UCSD-AML1 (cell line): Measurements from ENCODE around the gene DNAH6.
"Not testable (repeated sequence)": the region's sequence is repeated elsewhere in the genome, so short reads cannot be mapped to it uniquely, and the experiment has no call there.

Experiments used
- DNase-seq: peaks from one replicate; lab custom pipeline; 2025; ENCODE audit not compliant: unreplicated experiment; lab: John Stamatoyannopoulos, UW

The DNAH6 gene

DNA sequence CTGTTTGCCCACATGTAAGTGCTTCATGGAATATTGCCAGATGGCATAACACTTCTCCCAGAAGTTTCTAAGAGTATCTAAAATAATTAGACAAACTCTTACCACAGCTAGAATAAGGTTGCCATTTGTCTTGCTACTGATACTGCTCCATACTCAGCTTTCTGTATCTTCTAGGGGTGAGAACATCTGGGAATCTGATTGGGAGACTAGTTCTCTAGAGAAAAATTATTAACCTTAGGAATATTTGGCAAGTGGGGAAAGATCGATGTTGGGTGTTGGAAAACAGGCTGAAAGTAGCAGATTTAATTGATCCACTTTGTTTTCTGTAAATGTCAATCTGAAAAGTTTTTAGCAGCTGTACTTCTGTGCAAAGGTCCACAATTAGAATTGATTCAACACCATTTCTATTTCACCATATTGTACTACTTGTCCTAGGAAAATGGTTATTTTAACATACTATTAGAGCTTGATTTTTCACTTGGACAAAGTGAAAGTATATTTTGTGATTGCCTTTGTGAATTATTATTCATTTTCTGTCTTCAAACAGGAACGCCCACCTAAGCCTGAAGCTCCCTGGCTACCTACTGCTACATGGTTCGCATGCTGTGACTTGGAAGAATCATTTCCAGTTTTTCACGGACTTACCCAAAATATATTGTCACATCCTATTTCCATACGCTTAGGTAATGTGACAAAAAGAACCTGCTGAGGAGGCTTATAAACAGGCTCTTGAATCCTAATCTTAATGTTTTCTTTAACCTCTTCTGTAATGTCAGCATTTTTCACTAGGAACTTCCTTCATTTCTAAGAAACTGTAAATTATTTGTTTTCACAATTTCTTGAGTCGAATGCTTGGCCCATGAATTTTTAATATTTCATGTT lies 216.8 kb downstream of the DNAH6 start:
- DNase-seq = no peak

DNA sequence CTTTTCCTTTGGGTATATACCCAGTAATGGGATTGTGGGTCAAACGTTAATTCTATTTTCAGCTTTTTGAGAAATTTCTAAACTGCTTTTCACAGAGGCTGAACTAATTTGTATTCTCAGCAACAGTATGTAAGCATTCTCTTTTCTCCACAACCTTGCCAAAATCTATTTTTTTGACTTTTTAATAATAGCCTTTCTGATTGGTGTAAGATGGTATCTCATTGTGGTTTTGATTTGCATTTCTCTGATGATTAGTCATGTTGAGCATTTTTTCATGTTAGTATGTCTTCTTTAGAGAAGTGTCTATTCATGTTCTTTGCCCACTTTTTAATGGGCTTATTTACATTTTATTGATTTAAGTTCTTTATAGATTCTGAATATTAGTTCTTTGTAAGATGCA lies 219.1 kb downstream of the DNAH6 start:
- no peak for DNase-seq

DNA sequence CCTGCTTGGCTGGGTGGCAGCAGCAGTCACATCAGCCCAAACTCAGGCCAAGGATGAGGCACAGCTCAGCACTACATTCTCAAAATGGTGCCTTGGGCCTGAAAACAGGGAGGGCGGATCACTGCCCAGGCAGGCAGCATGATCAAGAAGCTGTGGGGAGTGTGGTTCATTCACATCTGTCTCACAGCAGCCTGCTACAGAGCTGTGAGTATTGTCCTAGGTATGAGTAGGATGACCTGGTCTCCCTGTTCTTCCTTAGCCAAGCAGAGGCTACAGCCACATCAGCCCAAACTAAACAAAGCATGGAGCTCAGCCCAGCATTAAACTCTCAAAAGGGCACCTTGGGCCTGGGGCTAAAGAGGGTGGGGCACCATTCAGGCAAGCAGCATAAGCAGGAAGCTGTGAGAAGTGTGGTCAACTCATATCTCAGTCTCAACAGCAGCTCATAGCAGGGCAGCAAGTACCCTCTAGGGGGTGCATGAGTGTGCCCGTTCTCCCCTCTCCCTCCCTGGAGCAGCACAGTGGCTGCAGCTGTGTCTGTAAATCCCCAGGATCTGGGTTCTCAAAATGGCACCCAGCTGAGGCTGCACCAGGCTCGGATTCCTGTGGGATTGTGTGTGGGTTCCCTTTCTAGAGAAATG lies 225.0 kb downstream of the DNAH6 start:
- DNase-seq = peak; percentile 33

DNA sequence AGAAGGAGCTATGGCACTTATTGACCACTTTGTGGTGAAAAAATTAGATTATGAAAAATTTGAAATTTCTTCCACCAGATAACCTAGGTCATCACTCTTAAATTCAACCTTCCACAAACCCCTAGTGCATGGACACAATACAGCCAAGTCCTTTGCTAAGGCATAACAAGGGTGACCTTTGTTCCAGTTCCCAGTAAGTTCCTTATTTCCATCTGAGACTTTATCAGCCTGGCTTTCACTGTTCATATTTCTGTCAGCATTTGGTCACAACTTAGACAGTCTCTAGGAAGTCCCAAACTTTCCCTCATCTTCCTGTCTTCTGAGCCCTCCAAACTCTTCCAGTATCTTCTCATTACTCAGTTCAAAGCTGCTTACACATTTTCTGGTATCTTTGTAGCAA lies 232.0 kb downstream of the DNAH6 start:
- DNase-seq = no peak

DNA sequence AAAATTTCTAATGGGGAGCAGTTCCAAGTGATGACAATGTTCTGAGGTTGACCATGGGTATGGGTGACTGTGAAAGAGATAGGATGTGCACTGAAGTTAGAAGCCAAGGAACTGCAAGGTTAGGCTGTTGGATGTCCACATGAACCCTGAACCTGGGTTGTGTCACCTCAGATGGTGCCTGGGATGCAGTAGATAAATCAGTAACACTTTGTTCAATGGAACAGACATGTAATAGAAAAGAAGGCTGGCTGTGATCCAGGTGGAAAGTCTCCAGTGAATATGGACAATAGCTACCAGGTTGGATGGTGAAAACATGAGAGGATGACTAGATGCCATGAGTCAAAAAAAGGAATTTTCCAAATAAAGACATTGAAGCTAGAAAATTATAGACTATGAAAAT lies 233.1 kb downstream of the DNAH6 start:
- no peak for DNase-seq

DNA sequence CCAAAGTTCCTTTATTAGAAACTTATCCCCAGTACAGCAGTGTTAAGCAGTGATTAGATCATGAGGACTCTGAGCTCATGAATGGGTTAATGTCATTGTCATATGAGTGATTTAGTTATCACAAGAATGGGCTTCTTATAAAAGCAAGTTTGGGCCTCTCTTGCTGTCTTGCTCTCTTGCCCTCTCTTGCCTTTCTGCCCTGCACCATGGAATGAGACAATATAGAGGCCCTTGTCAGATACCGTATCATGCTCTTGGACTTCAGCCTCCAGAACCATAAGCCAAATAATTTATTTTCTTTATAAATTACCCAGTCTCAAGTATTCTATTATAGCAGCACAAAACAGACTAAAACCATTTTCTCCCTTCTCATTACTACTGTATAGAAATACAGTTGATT lies 238.8 kb downstream of the DNAH6 start:
- DNase-seq = no peak

DNA sequence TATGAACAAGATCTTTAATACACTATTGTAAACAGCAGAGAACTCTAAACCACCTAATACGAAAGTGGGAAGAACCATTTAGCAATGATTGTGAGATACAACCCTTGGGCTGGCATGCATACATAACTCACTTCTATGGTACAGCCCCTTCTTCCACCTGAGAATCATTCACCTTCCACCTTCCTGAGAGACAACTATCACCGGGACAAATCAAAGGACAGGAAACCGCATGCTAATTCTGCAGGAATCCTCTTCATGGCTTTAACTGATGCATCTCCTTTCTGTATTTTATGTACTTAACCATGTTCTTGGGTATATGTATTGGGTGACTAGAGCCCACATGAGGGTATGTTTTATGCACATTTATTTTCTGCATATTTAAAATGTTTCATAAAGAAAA lies 241.3 kb downstream of the DNAH6 start:
- DNase-seq = no peak

DNA sequence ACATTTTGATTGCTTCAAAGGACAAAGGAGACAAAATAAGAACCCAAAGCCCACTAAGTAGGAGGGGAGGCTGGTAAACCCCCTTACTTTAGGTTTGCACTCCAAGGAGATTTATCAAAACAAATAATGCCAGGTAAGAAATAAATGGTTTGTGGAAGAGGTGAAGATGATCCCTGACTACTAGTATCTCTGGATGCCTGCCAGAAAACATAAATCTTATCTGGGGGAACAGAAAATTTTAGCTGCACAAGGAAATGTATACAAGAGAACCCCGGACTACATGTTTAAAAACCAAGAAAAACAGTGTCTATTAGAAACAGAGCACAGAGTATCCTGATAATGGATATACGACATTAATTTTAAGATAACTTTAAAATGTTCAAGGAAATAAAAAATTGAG lies 250.5 kb downstream of the DNAH6 start:
- DNase-seq = no peak

DNA sequence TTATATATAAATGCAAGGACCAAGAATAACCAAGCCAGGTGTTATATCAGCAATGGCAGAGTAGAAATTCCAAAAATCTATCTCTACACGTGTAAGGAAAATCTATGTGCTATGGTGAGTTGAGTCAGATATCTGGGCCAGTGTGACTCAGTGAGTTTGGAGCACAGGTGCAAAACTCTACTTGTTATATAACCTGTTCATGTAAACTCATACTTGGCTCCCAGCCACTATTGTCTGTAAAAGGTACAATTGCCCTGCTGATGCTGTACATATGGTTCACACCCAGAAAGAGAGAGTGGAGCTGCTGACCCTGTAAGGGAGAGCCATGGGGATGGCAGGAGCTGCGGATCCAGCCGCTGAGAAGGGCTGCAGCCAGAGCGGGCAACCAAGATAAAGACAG lies 252.5 kb downstream of the DNAH6 start:
- no peak for DNase-seq

DNA sequence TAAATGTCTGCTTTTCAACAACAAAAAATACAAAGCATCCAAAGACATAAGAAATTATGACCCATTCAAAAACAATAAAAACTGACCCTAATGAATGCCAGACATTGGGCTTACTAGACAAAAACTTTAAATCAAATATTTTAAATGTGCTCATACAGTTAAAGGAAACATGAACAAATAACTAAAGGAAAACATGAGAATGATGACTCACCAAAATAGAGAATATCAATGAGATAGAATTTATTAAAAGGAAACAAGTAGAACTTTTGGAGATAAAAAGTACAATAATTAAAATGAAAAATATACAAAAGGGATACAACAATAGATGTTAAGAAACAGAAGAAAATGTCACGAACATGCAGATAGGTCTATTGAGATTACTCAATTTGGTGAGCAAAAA lies 254.0 kb downstream of the DNAH6 start:
- DNase-seq = no peak

DNA sequence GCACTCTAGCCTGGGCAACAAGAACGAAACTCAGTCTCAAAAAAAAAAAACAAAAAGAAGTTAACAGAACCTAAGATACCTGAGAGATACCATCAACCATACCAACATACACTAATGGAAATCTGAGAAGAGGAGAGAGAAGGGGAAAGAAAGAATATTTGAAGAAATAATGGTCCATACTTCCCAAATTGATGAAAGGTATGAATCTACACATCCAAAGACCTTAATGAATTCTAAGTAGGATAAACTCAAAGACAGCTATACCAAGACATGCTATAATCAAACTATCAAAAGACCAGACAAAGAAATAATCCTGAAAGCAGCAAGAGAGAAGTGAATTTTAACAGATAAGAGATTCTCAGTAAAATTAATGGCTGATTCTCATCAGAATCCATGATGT lies 255.0 kb downstream of the DNAH6 start:
- no peak for DNase-seq

DNA sequence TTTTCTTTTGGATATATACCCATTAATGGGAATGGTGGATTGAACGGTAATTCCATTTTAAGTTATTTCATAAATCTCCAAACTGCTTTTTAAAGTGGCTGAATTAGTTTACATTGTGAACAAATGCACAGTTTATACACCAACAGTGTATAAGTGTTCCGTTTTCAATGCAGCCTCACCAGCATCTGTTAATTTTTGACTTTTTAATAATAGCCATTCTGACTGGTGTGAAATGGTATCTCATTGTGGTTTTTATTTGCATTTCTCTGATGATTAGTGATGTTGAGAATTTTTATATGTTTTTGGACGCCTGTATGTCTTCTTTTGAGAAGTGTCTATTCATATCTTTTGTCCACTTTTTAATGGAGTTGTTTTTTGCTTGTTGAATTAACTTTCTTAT lies 257.3 kb downstream of the DNAH6 start:
- DNase-seq = not testable (repeated sequence)

DNA sequence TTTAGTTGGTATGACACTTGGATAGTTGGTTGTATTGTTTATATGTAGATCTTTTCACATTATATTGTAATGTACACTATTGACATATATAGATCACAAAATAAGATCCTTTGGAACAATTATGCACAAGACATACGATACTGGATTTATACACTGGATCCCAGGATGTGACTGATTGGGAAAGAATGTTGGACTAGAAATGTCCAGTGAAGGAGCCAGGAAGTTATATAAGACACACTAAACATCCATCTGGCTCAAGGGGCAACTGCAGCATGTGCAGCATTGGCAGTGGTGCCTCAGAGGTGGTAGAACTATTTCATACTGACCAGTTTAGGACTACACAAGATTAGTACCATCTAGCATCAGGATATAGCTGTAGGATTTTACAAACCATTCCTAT lies 259.7 kb downstream of the DNAH6 start:
- no peak for DNase-seq

DNA sequence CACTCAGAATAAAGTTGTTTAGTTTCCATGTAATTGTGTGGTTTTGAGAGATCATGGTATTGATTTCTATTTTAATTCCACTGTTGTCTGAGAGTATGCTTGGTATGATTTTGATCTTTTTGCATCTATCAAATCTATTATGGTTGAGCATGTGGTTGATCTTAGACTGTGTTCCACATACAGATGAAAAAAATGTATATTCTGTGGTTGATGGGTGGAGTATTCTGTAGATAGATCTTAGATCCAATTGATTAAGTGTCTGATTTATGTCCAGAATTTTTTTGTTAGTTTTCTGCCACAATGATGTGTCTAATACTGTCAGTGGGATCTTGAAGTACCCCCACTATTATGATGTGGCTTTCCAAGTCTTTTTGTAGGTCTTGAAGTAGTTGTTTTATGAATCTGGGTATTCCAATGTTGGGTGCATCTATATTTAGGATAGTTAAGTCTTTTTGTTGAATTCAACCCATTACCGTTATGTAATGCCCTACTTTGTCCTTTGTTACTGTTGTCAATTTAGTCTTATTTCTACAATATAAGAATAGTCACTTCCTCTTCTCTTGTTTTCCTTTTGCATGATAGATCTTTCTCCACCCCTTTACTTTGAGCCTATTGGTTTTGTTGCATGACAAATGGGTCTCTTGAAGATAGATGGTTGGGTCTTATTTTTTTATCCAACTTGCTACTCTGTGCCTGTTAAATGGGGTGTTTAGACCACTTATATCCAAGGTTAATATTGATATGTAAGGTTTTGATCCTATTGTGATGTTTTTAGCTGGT lies 262.8 kb downstream of the DNAH6 start:
- no peak for DNase-seq

DNA sequence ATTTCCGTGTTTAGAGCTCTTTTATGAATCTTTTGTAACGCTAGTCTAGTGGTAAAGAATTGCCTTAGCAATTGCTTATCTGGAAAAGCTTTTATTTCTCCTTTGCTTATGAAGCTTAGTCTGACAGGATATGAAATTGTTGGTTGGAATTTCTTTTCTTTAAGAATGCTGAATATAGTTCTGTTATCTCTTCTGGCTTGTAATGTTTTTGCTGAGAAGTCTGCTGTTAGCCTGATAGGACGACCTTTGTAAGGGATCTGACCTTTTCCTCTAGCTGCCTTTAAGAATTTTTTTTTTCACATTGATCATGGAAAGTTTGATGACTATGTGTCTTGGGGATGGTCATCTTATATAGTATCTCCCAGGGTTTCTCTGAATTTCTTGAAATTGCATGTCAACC lies 263.5 kb downstream of the DNAH6 start:
- DNase-seq = no peak

DNA sequence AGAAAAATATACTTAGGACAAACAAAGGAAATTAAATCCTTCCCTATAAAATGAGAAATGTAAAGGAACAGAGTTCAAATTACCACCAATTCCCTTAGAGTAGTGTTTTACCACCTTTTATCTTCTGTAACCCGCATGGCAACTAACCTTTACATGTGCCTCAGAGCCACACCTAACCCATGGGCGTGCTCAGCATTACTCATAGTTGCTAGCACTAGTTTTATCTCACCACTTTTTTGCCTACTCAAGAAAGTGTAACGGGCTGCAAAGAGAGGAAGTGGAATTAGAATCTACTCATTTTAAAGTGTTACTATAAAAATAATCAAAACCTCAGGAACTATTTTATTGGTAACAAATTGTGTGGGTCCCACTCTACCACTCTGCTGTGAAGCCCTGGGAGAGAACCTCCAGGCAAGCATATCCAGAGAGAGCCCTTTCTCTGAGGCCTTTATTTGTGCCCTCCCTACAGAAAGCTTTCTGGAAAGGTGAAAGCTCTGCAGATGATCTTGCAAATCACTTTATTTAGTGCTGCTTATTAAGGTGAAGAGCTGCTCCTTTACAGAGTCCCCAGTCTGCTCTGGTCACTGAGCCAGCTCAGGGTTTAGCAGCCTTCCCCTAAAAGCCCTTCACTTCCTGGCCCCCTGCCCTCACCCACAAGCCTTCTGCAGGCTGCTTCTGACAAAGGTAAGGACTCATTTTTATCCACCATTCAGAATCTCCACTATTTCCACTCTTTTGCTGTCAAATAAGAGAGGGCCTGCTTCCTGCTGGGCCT lies 265.8 kb downstream of the DNAH6 start:
- no peak for DNase-seq

DNA sequence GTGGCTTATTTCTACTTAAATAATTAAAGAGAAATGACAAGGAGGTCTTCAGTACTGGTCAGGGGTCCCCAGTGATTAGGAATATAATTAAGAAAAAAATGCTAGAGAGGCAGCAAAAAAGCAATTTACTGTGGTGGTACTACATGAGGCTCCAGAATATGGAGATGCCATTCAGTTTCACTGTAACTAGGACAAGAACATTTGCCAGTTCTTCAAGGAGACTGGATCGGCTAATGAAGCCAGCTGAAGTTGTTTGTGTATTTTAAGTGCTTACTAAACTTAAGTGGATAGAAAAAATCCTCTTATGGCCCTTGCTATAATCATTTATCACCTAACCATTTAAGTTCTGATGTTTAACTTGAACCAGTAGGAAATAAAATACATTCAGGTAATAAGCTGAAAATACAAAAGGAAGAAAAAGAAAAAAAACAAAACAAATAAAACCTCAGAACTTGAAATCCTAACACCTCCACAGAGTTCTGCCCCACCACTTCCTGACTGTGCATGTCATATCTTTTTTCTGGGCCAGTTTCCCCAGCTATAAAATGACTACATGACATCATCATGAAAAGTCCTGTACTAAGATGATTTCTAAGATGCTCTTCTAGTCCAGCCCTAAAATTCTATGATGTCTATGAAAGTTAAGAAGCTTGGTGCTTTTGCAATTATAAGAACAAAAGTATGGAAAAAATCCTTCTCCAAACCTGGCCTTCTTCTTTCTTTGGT lies 266.6 kb downstream of the DNAH6 start:
- DNase-seq = no peak

DNA sequence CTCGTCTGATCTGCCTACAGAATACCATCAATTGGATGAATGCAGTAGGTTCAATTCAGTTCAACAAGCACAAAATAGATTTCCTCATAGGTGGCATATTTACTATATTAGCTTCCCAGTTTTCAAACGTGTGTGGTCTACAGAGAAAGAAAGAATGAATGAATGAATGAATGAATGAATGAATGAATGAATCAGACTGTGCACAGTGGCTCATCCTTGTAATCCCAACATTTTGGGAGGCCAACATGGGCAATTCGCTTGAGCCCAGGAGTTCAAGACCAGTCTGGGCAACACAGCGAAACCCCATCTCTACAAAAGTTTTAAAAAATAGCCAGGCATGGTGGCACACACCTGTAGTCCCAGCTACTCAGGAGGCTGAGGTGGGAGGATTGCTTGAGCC lies 269.7 kb downstream of the DNAH6 start:
- DNase-seq = no peak

DNA sequence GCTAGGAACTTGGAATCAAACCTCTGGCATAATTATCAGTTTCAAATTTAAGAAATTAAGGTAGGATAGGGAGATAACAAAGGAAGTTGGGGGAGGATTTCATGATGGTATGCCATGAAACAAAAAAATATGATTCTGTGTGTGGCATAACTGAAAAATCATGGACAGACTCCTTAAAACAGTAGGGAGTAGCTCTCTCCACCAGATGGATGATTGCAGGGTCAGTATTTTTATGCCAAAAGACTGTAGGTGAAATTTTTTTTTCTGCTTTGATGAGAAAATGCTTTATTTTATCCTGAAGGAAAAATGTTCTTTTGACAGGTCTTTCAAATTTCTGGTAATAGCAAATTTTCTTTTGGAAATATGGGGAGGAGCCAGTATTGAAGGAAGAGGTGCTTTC lies 270.3 kb downstream of the DNAH6 start:
- DNase-seq = no peak

DNA sequence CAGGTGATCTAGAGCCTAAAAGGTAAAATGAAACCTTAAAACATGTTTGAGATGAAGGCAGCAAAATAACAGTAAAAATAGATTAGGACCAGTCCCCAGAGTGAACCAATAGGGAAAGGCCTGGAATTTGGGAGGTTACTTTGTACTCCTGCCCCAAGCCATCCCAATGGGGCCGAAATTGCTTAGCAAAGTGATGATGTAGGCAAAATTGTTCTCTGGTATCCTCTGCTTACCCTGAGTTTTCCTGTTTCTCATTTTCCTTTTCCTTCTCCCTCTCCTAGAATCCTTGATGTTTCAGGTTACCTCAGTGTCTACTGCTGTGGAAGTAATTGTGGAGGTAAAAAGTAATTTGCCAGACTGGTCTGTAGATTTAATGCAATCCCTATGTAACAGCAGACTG lies 271.7 kb downstream of the DNAH6 start:
- DNase-seq = no peak

DNA sequence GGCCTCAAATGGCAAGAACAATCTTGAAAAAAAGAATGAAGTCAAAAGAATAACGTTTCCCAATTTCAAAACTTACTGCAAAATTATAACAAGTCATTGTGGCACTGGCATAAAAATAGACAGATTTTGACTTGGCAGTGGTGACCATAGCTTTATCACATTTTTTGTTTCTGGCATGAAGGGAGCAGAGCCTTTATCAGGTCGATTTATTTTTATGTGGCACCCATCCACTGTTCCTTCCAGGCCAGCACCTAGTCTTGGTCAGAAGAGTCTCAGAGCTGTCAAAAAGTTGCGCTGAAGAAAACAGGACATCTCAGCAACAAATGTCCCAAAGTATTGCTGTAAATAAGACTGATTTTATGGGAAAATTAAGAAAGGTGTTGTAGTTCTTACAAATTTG lies 272.2 kb downstream of the DNAH6 start:
- DNase-seq = no peak
